GM12878 (cell line): ENCODE measurements around the gene TNRC18.
"Not testable (repeated sequence)": the region's sequence is repeated elsewhere in the genome, so short reads cannot be mapped to it uniquely, and the experiment has no call there.

Experiments
- HDAC2 ChIP-seq: fragments of 200-600 bp; sonication (generic); IDR thresholded peaks from 2 replicates; pipeline ENCODE4 v1.6.1; 2017
- POLR2A ChIP-seq: IDR thresholded peaks from 2 replicates; pipeline ENCODE4 v1.6.1; 2011; ENCODE audit warnings: low read depth, mild to moderate bottlenecking, low read length
- RCOR1 ChIP-seq: conservative IDR thresholded peaks from 2 replicates; pipeline ENCODE4 v1.6.1; 2012; ENCODE audit warnings: low read depth, low read length, improper control_type of control experiment
- SP1 ChIP-seq: IDR thresholded peaks from one replicate; pipeline ENCODE4 v1.6.1; 2011; ENCODE audit warnings: low read depth, low read length
- SREBF2 ChIP-seq: IDR thresholded peaks from 2 replicates; pipeline ENCODE4 v1.6.1; 2012; ENCODE audit warnings: mild to moderate bottlenecking, low read length
- WRNIP1 ChIP-seq: IDR thresholded peaks from 2 replicates; pipeline ENCODE4 v1.6.1; 2011; ENCODE audit warnings: low read depth, low read length, improper control_type of control experiment, borderline replicate concordance
- TF ChIP-seq, protein P1 (sequence below), 3 experiments: IDR thresholded peaks in 2 of 3; conservative IDR thresholded peaks in 1 of 3; 2 replicates each; pipeline ENCODE4 v1.5.1; 2011; ENCODE audit warnings: low read depth in 3 of 3, low read length in 3 of 3, mild to moderate bottlenecking in 3 of 3, control low read depth in 2 of 3, moderate library complexity in 2 of 3, inconsistent platforms in 1 of 3, mixed read lengths in 1 of 3; ENCODE audit not compliant: control insufficient read depth in 2 of 3, insufficient read depth in 1 of 3; ENCODE audit errors: extremely low read depth in 1 of 3
- TF ChIP-seq, protein P2 (sequence below): IDR thresholded peaks from 2 replicates; pipeline ENCODE4 v1.6.1; 2011; ENCODE audit warnings: mild to moderate bottlenecking, low read depth, low read length, moderate library complexity; ENCODE audit not compliant: insufficient replicate concordance

DNA sequence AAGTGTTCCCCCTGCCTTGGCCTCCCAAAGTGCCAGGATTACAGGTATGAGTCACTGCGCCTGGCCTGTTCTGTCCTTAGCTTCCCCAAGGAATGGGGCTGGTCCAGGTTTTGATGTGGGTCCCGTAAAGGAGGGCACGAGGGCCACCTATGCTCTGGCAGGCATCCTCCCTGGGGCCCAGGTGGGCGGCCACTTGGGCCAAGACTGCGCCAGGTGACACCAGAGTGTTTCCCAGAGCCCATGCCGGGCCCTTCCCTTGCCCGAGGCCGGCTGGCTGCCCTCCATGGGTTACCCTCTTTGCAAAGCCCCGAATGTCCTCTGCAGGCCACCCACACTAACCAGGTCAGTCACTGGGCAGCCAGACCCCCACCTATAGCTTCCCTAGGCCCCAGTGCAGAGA is 118.6 kb downstream of the TNRC18 start:
- TF ChIP-seq HDAC2, POLR2A, SREBF2, SP1, WRNIP1, RCOR1: not testable (repeated sequence)
- TF ChIP-seq, protein P1, sequence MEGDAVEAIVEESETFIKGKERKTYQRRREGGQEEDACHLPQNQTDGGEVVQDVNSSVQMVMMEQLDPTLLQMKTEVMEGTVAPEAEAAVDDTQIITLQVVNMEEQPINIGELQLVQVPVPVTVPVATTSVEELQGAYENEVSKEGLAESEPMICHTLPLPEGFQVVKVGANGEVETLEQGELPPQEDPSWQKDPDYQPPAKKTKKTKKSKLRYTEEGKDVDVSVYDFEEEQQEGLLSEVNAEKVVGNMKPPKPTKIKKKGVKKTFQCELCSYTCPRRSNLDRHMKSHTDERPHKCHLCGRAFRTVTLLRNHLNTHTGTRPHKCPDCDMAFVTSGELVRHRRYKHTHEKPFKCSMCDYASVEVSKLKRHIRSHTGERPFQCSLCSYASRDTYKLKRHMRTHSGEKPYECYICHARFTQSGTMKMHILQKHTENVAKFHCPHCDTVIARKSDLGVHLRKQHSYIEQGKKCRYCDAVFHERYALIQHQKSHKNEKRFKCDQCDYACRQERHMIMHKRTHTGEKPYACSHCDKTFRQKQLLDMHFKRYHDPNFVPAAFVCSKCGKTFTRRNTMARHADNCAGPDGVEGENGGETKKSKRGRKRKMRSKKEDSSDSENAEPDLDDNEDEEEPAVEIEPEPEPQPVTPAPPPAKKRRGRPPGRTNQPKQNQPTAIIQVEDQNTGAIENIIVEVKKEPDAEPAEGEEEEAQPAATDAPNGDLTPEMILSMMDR (IDR thresholded peaks at IDR 0.05 in 2 of 3, conservative IDR thresholded peaks at IDR 0.05 in 1 of 3; ENCODE audit: control insufficient read depth in 2 of 3, extremely low read depth in 1 of 3, insufficient read depth in 1 of 3, low read depth in 3 of 3, low read length in 3 of 3): not testable (repeated sequence)
- TF ChIP-seq, protein P2, sequence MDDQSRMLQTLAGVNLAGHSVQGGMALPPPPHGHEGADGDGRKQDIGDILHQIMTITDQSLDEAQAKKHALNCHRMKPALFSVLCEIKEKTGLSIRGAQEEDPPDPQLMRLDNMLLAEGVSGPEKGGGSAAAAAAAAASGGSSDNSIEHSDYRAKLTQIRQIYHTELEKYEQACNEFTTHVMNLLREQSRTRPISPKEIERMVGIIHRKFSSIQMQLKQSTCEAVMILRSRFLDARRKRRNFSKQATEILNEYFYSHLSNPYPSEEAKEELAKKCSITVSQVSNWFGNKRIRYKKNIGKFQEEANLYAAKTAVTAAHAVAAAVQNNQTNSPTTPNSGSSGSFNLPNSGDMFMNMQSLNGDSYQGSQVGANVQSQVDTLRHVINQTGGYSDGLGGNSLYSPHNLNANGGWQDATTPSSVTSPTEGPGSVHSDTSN: not testable (repeated sequence)
